ENCODE data around the gene PCSK4. TPM values are rescaled to one million over a fixed set of nuclear protein-coding genes. Genes with fewer than 3 reads are reported as not detected.

The PCSK4 gene
- total and polyA plus RNA-seq, 9 of the 15 experiments (the other 6 are each of a cell fraction or from before 2014, with no cell fraction given): 0.01 to 9.1 (median 2.1) TPM; not detected in 1

DNA sequence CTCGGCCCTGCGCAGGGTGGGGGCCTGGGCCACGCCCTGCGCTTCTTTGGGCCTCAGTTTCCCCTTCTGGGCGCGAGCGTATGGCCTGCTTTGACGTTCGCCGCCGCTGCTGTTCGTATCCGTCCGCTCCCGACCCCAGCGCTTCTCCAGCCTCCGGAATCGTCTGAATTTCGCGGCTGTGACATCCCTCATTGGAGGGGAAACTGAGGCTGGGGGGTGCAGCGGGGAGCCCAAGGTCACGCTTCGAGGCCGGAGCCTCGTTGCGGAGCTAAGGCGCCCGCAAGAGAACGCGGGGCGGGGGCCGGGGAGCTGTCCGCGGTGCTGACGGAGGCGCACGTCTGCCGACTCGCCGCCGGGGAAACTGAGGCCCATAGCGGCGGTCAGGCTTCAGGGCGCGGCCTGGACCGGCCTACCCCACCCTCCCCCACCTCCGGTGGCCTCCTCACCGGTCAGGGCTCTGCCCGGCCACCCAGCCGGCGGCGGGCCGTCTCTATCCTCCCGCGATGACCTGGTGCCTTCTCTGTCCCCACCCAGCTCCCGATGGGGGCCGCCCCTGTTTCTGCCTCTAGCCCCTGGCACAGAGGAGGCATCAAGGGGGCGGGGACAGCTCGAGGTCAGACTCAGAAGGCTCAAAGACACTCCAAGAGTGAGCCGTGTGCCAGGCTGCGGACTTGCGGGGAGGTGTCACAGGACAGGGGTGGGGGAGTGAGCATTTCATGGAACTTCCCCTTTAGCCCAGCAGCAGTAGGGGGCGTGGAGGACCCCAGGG is 43.3 kb downstream of the PCSK4 start (continued):
- TF ChIP-seq MIER1 (IDR thresholded peaks at IDR 0.05; ENCODE audit: low read depth) (peak; percentile 93), RBM14 (IDR thresholded peaks at IDR 0.05; ENCODE audit: borderline replicate concordance, insufficient read depth, low read depth, low read length) (no peak), IRF2 (CRISPR knock-in tag; IDR thresholded peaks at IDR 0.05) (no peak), PHF21A (IDR thresholded peaks at IDR 0.05; ENCODE audit: borderline replicate concordance, low read depth) (no peak), RHOXF2B (CRISPR knock-in tag; conservative IDR thresholded peaks at IDR 0.05) (no peak), ZBED1 (IDR thresholded peaks at IDR 0.05) (no peak), RFX7 (CRISPR knock-in tag; IDR thresholded peaks at IDR 0.05) (no peak), ZC3H11A (IDR thresholded peaks at IDR 0.05; ENCODE audit: low read depth, low read length) (no peak), ZNF695 (CRISPR knock-in tag; IDR thresholded peaks at IDR 0.05) (no peak), POLR2AphosphoS2 (IDR thresholded peaks at IDR 0.05; ENCODE audit: low read length) (no peak), NCOR1 (IDR thresholded peaks at IDR 0.05) (no peak), EGR1 (conservative IDR thresholded peaks at IDR 0.05) (peak; percentile 32; the same call in 1 of the 2 replicates), C11orf30 (IDR thresholded peaks at IDR 0.05; ENCODE audit: low read depth) (no peak), ZNF589 (CRISPR knock-in tag; IDR thresholded peaks at IDR 0.05; ENCODE audit: low read depth) (no peak), ZNF3 (CRISPR knock-in tag; IDR thresholded peaks at IDR 0.05) (no peak), PTTG1 (tag; IDR thresholded peaks at IDR 0.05; ENCODE audit: low read depth) (no peak), ETV6 (IDR thresholded peaks at IDR 0.05; ENCODE audit: borderline replicate concordance in 1 of 2, low read depth in 2 of 2, low read length in 1 of 2) (no peak), ETV6 (CRISPR knock-in tag; IDR thresholded peaks at IDR 0.05; ENCODE audit: borderline replicate concordance) (0 out of 2 replicates have a peak, but pooled peaks have one; percentile 59), ZKSCAN8 (CRISPR knock-in tag; IDR thresholded peaks at IDR 0.05) (no peak)
- TF ChIP-seq, protein P1, sequence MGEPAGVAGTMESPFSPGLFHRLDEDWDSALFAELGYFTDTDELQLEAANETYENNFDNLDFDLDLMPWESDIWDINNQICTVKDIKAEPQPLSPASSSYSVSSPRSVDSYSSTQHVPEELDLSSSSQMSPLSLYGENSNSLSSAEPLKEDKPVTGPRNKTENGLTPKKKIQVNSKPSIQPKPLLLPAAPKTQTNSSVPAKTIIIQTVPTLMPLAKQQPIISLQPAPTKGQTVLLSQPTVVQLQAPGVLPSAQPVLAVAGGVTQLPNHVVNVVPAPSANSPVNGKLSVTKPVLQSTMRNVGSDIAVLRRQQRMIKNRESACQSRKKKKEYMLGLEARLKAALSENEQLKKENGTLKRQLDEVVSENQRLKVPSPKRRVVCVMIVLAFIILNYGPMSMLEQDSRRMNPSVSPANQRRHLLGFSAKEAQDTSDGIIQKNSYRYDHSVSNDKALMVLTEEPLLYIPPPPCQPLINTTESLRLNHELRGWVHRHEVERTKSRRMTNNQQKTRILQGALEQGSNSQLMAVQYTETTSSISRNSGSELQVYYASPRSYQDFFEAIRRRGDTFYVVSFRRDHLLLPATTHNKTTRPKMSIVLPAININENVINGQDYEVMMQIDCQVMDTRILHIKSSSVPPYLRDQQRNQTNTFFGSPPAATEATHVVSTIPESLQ (CRISPR knock-in tag; IDR thresholded peaks at IDR 0.05): 0 out of 2 replicates have a peak, but pooled peaks have one; percentile 79
- TF ChIP-seq, protein P2, sequence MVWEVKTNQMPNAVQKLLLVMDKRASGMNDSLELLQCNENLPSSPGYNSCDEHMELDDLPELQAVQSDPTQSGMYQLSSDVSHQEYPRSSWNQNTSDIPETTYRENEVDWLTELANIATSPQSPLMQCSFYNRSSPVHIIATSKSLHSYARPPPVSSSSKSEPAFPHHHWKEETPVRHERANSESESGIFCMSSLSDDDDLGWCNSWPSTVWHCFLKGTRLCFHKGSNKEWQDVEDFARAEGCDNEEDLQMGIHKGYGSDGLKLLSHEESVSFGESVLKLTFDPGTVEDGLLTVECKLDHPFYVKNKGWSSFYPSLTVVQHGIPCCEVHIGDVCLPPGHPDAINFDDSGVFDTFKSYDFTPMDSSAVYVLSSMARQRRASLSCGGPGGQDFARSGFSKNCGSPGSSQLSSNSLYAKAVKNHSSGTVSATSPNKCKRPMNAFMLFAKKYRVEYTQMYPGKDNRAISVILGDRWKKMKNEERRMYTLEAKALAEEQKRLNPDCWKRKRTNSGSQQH (CRISPR knock-in tag; IDR thresholded peaks at IDR 0.05): no peak
- TF ChIP-seq, protein P3, sequence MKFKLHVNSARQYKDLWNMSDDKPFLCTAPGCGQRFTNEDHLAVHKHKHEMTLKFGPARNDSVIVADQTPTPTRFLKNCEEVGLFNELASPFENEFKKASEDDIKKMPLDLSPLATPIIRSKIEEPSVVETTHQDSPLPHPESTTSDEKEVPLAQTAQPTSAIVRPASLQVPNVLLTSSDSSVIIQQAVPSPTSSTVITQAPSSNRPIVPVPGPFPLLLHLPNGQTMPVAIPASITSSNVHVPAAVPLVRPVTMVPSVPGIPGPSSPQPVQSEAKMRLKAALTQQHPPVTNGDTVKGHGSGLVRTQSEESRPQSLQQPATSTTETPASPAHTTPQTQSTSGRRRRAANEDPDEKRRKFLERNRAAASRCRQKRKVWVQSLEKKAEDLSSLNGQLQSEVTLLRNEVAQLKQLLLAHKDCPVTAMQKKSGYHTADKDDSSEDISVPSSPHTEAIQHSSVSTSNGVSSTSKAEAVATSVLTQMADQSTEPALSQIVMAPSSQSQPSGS (CRISPR knock-in tag; IDR thresholded peaks at IDR 0.05): no peak
- TF ChIP-seq, protein P4, sequence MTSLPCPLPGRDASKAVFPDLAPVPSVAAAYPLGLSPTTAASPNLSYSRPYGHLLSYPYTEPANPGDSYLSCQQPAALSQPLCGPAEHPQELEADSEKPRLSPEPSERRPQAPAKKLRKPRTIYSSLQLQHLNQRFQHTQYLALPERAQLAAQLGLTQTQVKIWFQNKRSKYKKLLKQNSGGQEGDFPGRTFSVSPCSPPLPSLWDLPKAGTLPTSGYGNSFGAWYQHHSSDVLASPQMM (CRISPR knock-in tag; IDR thresholded peaks at IDR 0.05): no peak
